GM19025 (cell line): ENCODE results near the gene SLC66A2.

Experiments used
- ATAC-seq: cut with Tn5 transposase; IDR thresholded peaks from one replicate; pipeline ENCODE4 v1.9.1; 2021; ENCODE audit warnings: mild to moderate bottlenecking, low read depth, moderate library complexity; ENCODE audit not compliant: unreplicated experiment

The SLC66A2 gene

GRCh38 chr18:79939096-79939495, 12.4 kb downstream of the SLC66A2 start:
- no peak for ATAC-seq

GRCh38 chr18:79938196-79938595, 13.3 kb downstream of the SLC66A2 start:
- no peak for ATAC-seq

GRCh38 chr18:79937103-79937860, 14.2 kb downstream of the SLC66A2 start:
- no peak for ATAC-seq

GRCh38 chr18:79936641-79937040, 14.8 kb downstream of the SLC66A2 start:
- ATAC-seq = no peak

- no peak for ATAC-seq
Measured at GRCh38 chr18:79935925-79936324, 15.5 kb downstream of the SLC66A2 start.

- no peak for ATAC-seq
Measured at GRCh38 chr18:79935499-79935898, 16.0 kb downstream of the SLC66A2 start.

- no peak for ATAC-seq
Measured at GRCh38 chr18:79935098-79935480, 16.4 kb downstream of the SLC66A2 start.

GRCh38 chr18:79934311-79935097, 16.9 kb downstream of the SLC66A2 start:
- no peak for ATAC-seq

GRCh38 chr18:79933765-79934164, 17.7 kb downstream of the SLC66A2 start:
- no peak for ATAC-seq

- ATAC-seq = no peak
Measured at GRCh38 chr18:79932907-79933306, 18.5 kb downstream of the SLC66A2 start.

- ATAC-seq = no peak
Measured at GRCh38 chr18:79931475-79931874, 20.0 kb downstream of the SLC66A2 start.

- ATAC-seq = no peak
Measured at GRCh38 chr18:79930020-79930642, 21.3 kb downstream of the SLC66A2 start.

- no peak for ATAC-seq
Measured at GRCh38 chr18:79928563-79928960, 22.9 kb downstream of the SLC66A2 start.

- no peak for ATAC-seq
Measured at GRCh38 chr18:79927607-79928562, 23.6 kb downstream of the SLC66A2 start.

GRCh38 chr18:79926715-79927606, 24.5 kb downstream of the SLC66A2 start:
- ATAC-seq = no peak

- no peak for ATAC-seq
Measured at GRCh38 chr18:79926306-79926705, 25.1 kb downstream of the SLC66A2 start.

GRCh38 chr18:79924814-79925731, 26.4 kb downstream of the SLC66A2 start:
- no peak for ATAC-seq

GRCh38 chr18:79923896-79924585, 27.4 kb downstream of the SLC66A2 start:
- no peak for ATAC-seq
